22Rv1 (cell line): ENCODE results near the gene COQ5.

Experiments
- CTCF ChIP-seq: fragments of 450-650 bp; IDR thresholded peaks from 2 replicates; pipeline ENCODE4 v1.5.1; 2017; ENCODE audit warnings: mild to moderate bottlenecking
- ZFX ChIP-seq: fragments of 450-650 bp; IDR thresholded peaks from 2 replicates; pipeline ENCODE4 v1.6.1; 2017; ENCODE audit warnings: antibody characterized with exemption, borderline replicate concordance

- TF ChIP-seq CTCF (no peak), ZFX (no peak)
Measured at GRCh38 chr12:120473807-120474615, 54.9 kb downstream of the COQ5 start.
